ENCODE data around the gene ABCC10. TPM values are rescaled to one million over a fixed set of nuclear protein-coding genes. Genes with fewer than 3 reads are reported as not detected.
"Not testable (repeated sequence)": the region's sequence is repeated elsewhere in the genome, so short reads cannot be mapped to it uniquely, and the experiment has no call there.

ABCC10 gene
- total RNA-seq, 1 experiment from 2014 or later: 25.5 TPM

- H3K9me3 Mint-ChIP-seq; H3K27ac Mint-ChIP-seq; H3K4me1 Mint-ChIP-seq; CTCF ChIA-PET; H3K36me3 Mint-ChIP-seq; ATAC-seq; H3K4me3 Mint-ChIP-seq; H3K27me3 Mint-ChIP-seq (ENCODE audit: low read depth); DNase-seq (ENCODE audit: low spot score); POLR2A ChIA-PET: not testable (repeated sequence)
Measured at GRCh38 chr6:43410776-43411175, 16.6 kb upstream of the ABCC10 start.

GRCh38 chr6:43412541-43412940 is 14.8 kb upstream of the ABCC10 start:
- no peaks in the 10 kb centered on the region for H3K36me3 Mint-ChIP-seq
- ChIA-PET CTCF (interaction anchor here (1.1 to 1.4 kb wide), 2 partner anchors 56 to 94 kb away, joined by 4 to 5 read pairs; no protein-coding TSS in a partner anchor), POLR2A (no interaction called here)
- H3K4me3 Mint-ChIP-seq: no peak overlapping the region
- H3K4me1 Mint-ChIP-seq: no peaks in the 10 kb centered on the region
- no peaks in the 10 kb centered on the region for H3K9me3 Mint-ChIP-seq
- peaks cover 13% of the 10 kb centered on the region for H3K27me3 Mint-ChIP-seq (ENCODE audit: low read depth)
- TF ChIP-seq NR1H2 (CRISPR knock-in tag; IDR thresholded peaks at IDR 0.05): no peak
- TF ChIP-seq ZNF512 (CRISPR knock-in tag; IDR thresholded peaks at IDR 0.05; ENCODE audit: borderline replicate concordance): no peak
- no peak for TF ChIP-seq ESRRA (CRISPR knock-in tag; IDR thresholded peaks at IDR 0.05; ENCODE audit: borderline replicate concordance)
- TF ChIP-seq FOXK1 (CRISPR knock-in tag; IDR thresholded peaks at IDR 0.05): no peak
- TF ChIP-seq USF2 (CRISPR knock-in tag; IDR thresholded peaks at IDR 0.05): no peak
- no peak for TF ChIP-seq ATF2 (CRISPR knock-in tag; IDR thresholded peaks at IDR 0.05; ENCODE audit: borderline replicate concordance, low read depth)
- TF ChIP-seq ZNF263 (CRISPR knock-in tag; IDR thresholded peaks at IDR 0.05; ENCODE audit: low read depth): no peak
- no peak for TF ChIP-seq NFE2L1 (CRISPR knock-in tag; IDR thresholded peaks at IDR 0.05)
- no peak for TF ChIP-seq NFATC4 (CRISPR knock-in tag; IDR thresholded peaks at IDR 0.05)
- TF ChIP-seq JUN (CRISPR knock-in tag; IDR thresholded peaks at IDR 0.05): no peak
- TF ChIP-seq E2F5 (CRISPR knock-in tag; IDR thresholded peaks at IDR 0.05): no peak
- no peak for TF ChIP-seq CREM (CRISPR knock-in tag; IDR thresholded peaks at IDR 0.05)
- TF ChIP-seq ATF1 (CRISPR knock-in tag; IDR thresholded peaks at IDR 0.05): no peak
- DNase-seq (ENCODE audit: low spot score) (no peak), ATAC-seq (no peak)
- no peak overlapping the region for H3K27ac Mint-ChIP-seq

GRCh38 chr6:43413002-43413401 is 14.3 kb upstream of the ABCC10 start:
- Mint-ChIP-seq H3K4me1 (no peaks in the 10 kb centered on the region), H3K36me3 (no peaks in the 10 kb centered on the region), H3K27me3 (ENCODE audit: low read depth) (peaks cover 16% of the 10 kb centered on the region), H3K9me3 (no peaks in the 10 kb centered on the region), H3K27ac (no peak overlapping the region), H3K4me3 (no peak overlapping the region)
- TF ChIP-seq TCF7 (CRISPR knock-in tag; IDR thresholded peaks at IDR 0.05; ENCODE audit: low read depth) (no peak), MLX (CRISPR knock-in tag; IDR thresholded peaks at IDR 0.05) (no peak), ZNF512 (CRISPR knock-in tag; IDR thresholded peaks at IDR 0.05; ENCODE audit: borderline replicate concordance) (no peak), ESRRA (CRISPR knock-in tag; IDR thresholded peaks at IDR 0.05; ENCODE audit: borderline replicate concordance) (no peak), NR2C2 (CRISPR knock-in tag; IDR thresholded peaks at IDR 0.05) (no peak), E2F4 (CRISPR knock-in tag; IDR thresholded peaks at IDR 0.05; ENCODE audit: borderline replicate concordance, low read depth) (no peak), KAT7 (CRISPR knock-in tag; IDR thresholded peaks at IDR 0.05; ENCODE audit: borderline replicate concordance) (no peak), ZBTB21 (CRISPR knock-in tag; IDR thresholded peaks at IDR 0.05; ENCODE audit: borderline replicate concordance) (no peak), JAZF1 (CRISPR knock-in tag; IDR thresholded peaks at IDR 0.05) (no peak), NFE2L1 (CRISPR knock-in tag; IDR thresholded peaks at IDR 0.05) (no peak), ZNF121 (CRISPR knock-in tag; IDR thresholded peaks at IDR 0.05) (no peak)
- DNase-seq (ENCODE audit: low spot score) (no peak), ATAC-seq (no peak)
- ChIA-PET CTCF (interaction anchor here (1.1 to 1.4 kb wide), 2 partner anchors 57 to 94 kb away, joined by 4 to 5 read pairs; no protein-coding TSS in a partner anchor), POLR2A (no interaction called here)

- H3K4me1 Mint-ChIP-seq; ATAC-seq; DNase-seq (ENCODE audit: low spot score); H3K9me3 Mint-ChIP-seq; H3K36me3 Mint-ChIP-seq; H3K27ac Mint-ChIP-seq; H3K4me3 Mint-ChIP-seq: not testable (repeated sequence)
- H3K27me3 Mint-ChIP-seq (ENCODE audit: low read depth): peaks cover 26% of the 10 kb centered on the region
- POLR2A ChIA-PET: interaction anchor here (0.6 kb wide), 1 partner anchor 233 kb away, joined by 3 read pairs; no protein-coding TSS in a partner anchor
- CTCF ChIA-PET: interaction anchor here (0.7 to 3.0 kb wide), 3 partner anchors 37 to 81 kb away, joined by 3 to 9 read pairs (median 4); no protein-coding TSS in a partner anchor
Measured at GRCh38 chr6:43415275-43415674, 12.1 kb upstream of the ABCC10 start.
